Mucosa of descending colon (tissue), 3 donors: Measurements from ENCODE around the gene XYLT2. TPM values are rescaled to one million over a fixed set of nuclear protein-coding genes. Genes with fewer than 3 reads are reported as not detected.
A peak's percentile ranks its signal among the peaks of the same experiment; 100 is the strongest.

Experiments
- ATAC-seq: fragments of 200-7000 bp; cut with Tn5 transposase; one replicate; pipeline ENCODE4 v1.9.1; 2020; ENCODE audit warnings: mild to moderate bottlenecking, moderate library complexity
- DNase-seq, 3 donors: peaks; one replicate each; pipeline ENCODE4 v3.0.0-alpha.2; 2020
- H3K36me3 ChIP-seq: fragments of 200-600 bp; one replicate; pipeline ENCODE4 v1.8.0; 2021; ENCODE audit warnings: low read depth, mild to moderate bottlenecking
- H3K4me1 ChIP-seq: fragments of 200-600 bp; one replicate; pipeline ENCODE4 v1.8.0; 2021; ENCODE audit warnings: low read depth, mild to moderate bottlenecking
- H3K4me3 ChIP-seq: fragments of 200-600 bp; one replicate; pipeline ENCODE4 v1.8.0; 2021; ENCODE audit warnings: mild to moderate bottlenecking
- H3K9me3 ChIP-seq: fragments of 200-600 bp; one replicate; pipeline ENCODE4 v1.8.0; 2021; ENCODE audit warnings: mild to moderate bottlenecking
- intact Hi-C, 2 donors: fragments of 100-400 bp; cut with DNase I in 1 of 2; cut with micrococcal nuclease in 1 of 2; formaldehyde crosslinking; loops; one replicate each; pipeline versions ENCODE4 v1.11.0 to v1.11.1; 2022; cut with DNase I, micrococcal nuclease
- total RNA-seq, 3 donors: library from RNA; stranded (reverse); fragmentation: NEBNext Ultra II Directional in 2 of 3; extraction: Animal tissue kit (Norgen Biotek cat#: 25700) in 2 of 3; gene quantifications; one replicate each; pipeline versions ENCODE4 v1.2.1 to v1.2.4, GENCODE V29; 2021 to 2023
- TF ChIP-seq, protein P1 (sequence below): fragments of 200-600 bp; IDR thresholded peaks from one replicate; pipeline ENCODE4 v1.8.0; 2022; ENCODE audit warnings: antibody characterized with exemption, mild to moderate bottlenecking
- donor health status: DM: no; HTN: no; CAD: no; lungs with moderate emphysema.
- donor health status: DM: no; HTN: no; CAD: no.
- donor health status: DM: no; HTN: yes; CAD: no.

Gene XYLT2
- total RNA-seq, 3 donors from 2014 or later, result 14.7 to 20.0 (median 18.4) TPM

DNA sequence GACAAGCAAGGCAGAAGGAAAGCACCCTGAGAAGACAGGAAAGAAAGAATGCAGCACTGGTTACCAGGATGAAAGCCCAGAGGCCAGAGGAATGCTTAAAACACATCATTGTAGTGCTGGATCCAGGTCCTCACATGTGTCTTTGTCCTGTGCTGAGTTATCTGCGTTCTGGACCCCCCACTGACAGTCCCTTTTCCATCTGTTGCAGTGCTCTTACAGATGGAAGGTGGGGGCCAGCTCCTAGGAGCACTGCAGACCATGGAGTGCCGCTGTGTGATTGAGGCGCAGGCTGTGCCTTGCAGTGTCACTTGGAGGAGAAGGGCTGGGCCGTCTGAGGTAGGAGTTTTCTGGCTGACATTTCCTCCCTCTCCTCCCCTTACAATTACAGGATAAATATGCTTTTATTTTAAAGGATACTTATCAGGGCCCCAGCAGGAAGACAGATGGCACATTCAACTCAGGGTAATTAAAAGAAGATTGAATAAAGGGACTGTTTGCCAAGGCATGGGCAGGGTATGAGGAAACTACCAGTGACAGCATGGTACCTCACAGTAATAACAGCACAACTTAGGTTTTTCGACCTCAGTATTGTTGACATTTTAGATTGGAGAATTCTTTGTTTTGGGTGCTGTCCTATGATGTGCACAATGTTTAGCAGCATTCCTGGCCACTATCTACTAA lies 30.1 kb downstream of the XYLT2 start:
- Histone ChIP-seq H3K4me3 (no peak overlapping the region), H3K4me1 (peaks cover 16% of the 10 kb centered on the region), H3K9me3 (no peaks in the 10 kb centered on the region), H3K36me3 (no peaks in the 10 kb centered on the region)
- peak in 1 of 3 donors; percentile 43 for DNase-seq
- TF ChIP-seq, protein P1, sequence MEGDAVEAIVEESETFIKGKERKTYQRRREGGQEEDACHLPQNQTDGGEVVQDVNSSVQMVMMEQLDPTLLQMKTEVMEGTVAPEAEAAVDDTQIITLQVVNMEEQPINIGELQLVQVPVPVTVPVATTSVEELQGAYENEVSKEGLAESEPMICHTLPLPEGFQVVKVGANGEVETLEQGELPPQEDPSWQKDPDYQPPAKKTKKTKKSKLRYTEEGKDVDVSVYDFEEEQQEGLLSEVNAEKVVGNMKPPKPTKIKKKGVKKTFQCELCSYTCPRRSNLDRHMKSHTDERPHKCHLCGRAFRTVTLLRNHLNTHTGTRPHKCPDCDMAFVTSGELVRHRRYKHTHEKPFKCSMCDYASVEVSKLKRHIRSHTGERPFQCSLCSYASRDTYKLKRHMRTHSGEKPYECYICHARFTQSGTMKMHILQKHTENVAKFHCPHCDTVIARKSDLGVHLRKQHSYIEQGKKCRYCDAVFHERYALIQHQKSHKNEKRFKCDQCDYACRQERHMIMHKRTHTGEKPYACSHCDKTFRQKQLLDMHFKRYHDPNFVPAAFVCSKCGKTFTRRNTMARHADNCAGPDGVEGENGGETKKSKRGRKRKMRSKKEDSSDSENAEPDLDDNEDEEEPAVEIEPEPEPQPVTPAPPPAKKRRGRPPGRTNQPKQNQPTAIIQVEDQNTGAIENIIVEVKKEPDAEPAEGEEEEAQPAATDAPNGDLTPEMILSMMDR, result no peak
- peak; percentile 58 for ATAC-seq
- intact Hi-C loops, result no loop called here

DNA sequence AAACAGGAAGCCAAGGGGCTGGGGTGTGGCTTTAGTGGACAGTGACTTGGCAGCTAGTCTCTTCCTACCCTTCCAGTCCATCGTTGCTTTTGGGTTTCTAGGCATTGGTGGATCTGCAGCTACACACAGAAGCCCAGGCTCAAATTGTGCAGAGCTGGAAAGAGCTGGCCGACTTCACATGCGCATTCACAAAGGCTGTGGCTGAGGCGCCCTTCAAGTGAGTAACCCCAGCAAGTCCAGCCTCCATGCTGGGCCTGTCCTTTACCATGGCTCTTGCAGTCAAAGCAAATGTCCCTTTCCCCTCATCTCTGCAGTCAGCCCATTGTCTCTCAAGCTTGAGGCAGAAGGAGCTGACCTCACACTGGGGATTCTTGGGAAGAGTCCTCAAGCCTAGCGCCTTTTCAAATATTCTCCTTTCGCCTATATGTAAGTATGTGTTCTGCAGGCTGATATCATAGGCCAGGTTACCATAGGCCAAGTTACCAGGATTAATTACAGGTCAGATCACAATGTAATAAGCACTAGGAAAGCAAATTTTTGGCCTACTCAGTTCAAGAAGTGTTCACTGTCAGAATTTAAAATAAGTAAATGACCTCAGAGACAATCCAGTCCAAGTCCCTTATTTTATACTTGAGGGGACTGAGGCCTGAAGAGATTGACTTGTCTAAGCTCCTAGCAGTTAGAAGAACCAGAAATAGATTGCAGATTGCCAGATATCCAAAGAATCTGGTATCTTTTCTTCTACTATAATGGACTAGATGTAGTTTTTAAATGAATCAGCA lies 33.6 kb downstream of the XYLT2 start:
- DNase-seq (no peak), ATAC-seq (no peak)
- Histone ChIP-seq H3K4me1 (peaks cover 5% of the 10 kb centered on the region), H3K4me3 (no peak overlapping the region), H3K36me3 (peaks cover 9% of the 10 kb centered on the region), H3K9me3 (no peaks in the 10 kb centered on the region)
- TF ChIP-seq, protein P1, result no peak
- intact Hi-C loops, result no loop called here

DNA sequence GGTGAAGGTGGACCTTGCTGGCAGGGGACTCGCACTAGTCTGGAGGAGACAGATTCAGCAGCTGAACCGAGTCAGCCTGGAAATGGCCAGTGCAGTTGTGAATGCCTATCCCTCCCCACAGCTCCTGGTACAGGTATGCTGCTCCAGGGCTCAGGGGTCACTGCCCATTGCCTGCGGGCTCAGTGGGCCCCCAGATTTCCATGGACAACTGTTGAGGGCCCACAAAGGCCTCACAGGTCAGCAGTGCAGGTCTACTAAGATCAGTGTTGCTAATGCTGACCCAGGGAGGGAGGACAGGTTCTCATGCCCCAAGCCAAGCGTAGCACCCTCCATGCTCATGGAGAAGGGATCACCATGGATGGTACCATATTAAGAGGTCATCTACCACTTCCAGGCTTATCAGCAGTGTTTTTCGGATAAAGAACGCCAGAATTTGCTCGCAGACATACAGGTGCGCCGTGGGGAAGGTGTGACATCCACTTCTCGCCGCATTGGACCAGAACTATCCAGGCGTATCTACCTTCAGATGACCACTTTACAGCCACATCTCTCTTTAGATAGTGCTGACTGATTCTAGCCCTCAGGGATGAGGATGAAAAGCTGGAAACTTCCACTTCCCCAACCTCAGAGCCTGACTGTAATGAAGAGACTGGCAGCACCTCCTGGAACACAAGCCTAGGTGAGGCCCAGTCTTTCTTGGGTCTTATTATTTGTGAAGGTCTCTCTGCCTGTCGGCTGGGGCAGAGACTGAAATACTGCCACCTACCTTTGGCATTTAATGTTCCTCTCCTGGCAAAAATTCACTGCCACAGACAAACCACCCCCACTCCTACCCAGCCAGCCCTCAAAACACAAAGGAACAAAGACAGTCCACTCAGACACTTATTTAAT lies 34.7 kb downstream of the XYLT2 start:
- DNase-seq (no peak), ATAC-seq (peak; percentile 10)
- no peaks in the 10 kb centered on the region for H3K9me3 ChIP-seq
- TF ChIP-seq, protein P1, result no peak
- peaks cover 15% of the 10 kb centered on the region for H3K36me3 ChIP-seq
- intact Hi-C loops, result no loop called here
- H3K4me3 ChIP-seq, result no peak overlapping the region
- peaks cover 5% of the 10 kb centered on the region for H3K4me1 ChIP-seq

DNA sequence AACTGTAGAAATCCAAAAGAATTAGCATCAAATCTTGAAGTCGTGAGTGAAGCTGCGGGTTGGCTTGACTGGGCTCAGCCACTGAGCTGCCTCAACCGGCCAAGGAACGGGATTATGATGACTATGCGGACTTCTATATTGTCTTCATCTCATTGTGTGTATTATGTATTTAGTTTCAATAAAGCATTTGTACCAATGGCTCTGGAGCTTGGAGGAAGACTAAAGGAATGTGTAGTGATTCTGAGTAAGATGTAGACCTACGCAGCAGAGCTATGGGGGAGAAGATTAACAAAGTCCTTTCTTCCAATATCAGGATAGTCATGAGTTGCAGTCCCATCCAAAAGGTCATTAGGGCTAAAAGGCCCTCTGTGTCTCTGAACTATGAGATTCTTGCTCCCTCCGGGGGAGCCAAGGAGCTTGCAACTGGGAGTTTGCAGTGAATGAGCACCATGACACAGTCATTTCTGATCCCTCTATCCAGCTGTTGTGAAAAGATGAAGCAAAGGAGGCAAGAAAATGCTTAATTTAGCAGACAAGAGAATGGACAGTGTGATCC lies 35.4 kb downstream of the XYLT2 start:
- Histone ChIP-seq H3K4me3 (no peak overlapping the region), H3K9me3 (no peaks in the 10 kb centered on the region), H3K36me3 (peaks cover 15% of the 10 kb centered on the region), H3K4me1 (peaks cover 4% of the 10 kb centered on the region)
- TF ChIP-seq, protein P1, result no peak
- intact Hi-C loops, result no loop called here
- no peak for DNase-seq
- ATAC-seq, result no peak

DNA sequence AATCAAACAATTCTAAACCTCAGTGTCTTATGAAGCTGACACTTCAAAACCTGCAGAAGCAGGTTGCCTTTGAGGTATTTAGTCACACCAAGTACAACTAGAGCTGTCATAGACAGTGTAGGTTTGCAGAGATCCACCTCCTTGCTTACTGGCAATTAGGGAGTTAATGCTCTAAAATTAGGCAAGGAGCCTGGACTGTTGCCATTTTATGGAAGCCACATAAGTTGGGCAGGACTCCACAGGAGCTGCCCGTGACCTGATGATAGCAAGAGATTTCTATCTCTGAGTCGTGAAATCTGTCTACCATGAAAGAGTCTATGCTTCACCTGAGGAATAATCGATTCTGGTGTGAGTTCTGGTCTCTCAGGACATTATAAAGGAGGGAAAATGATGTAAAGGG lies 36.0 kb downstream of the XYLT2 start:
- H3K4me3 ChIP-seq, result no peak overlapping the region
- H3K9me3 ChIP-seq, result no peaks in the 10 kb centered on the region
- ATAC-seq, result no peak
- TF ChIP-seq, protein P1, result no peak
- no peak for DNase-seq
- intact Hi-C loops, result no loop called here
- peaks cover 15% of the 10 kb centered on the region for H3K36me3 ChIP-seq
- no peaks in the 10 kb centered on the region for H3K4me1 ChIP-seq
